NCI-H2081 treated with DMSO at 0.1 percent for 48 hours (cell line): ENCODE measurements around the gene SLC17A1.

Source experiments
- DNase-seq: peaks from one replicate; lab custom pipeline; 2025; lab: John Stamatoyannopoulos, UW

The SLC17A1 gene

DNA sequence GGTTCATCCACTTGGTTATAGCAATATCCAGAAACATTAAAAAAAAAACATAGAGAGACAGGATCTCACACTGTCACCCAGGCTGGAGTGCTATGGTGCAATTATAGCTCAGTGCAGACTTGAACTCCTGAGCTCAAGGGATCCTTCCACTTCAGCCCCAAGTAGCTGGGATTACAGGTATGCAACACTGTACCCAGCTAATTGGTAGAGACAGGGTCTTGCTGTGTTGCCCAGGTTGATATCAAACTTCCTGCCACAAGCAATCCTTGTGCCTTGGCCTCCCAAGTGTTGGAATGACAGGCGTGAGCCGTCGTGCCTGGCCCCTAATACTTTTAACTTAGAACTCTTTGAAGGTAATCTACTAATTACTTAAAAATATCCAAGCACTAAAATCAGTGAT lies 818 bp upstream of the SLC17A1 start:
- DNase-seq, result no peak

DNA sequence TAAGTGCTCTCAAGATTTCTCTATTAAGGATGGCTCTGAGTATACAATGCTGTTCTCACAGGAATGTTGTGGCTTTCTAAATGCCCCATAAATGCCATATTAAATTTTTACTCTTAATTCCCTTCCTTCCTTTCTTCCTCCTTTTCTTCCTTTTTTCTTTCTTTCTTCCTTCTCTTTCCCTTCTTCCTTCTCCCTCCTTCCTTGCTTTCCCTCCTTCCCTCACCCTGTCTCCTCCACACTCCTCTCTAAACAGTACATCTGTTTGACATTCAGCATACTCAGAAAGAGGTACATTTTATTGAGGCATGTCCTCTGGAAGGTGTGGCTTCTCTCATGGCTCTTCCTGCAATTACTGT lies 433 bp upstream of the SLC17A1 start:
- DNase-seq, result no peak

DNA sequence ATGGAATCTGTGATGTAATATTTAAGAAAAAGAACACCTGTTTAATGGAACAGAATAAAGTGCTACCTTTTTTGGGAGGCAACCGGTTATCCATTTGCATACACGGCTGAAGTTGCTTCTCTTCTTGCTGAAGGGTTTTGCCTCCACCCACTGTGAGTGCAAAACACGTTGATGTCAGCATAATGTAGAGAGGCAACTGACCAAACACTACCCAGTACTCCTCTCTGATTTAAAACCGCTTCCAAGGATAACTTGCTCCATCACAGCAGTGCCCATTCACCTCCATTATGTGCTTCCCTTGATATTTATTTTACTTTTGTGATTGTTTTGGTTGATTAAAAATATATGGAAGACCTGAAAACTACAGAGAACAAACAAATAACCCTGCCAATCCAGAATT lies 1.4 kb downstream of the SLC17A1 start:
- no peak for DNase-seq

DNA sequence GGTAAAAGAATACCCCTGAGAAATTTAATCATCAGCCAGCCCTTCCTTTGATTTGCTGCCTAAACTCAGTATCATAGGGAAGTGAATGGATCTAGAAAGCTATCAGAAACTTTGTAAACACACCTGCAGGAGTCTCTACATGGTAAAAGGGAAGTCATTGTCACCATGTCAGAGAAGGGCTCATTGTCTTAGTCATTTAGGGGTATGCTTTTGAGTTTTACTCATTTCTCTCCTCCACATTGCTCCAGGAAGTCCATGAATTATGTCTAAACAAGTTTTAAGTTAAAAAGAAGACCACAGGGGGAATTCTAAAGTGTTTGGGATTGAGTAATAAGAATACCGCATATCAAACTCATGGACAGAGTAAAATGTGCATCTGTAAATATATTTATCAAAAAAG lies 2.5 kb downstream of the SLC17A1 start:
- no peak for DNase-seq

DNA sequence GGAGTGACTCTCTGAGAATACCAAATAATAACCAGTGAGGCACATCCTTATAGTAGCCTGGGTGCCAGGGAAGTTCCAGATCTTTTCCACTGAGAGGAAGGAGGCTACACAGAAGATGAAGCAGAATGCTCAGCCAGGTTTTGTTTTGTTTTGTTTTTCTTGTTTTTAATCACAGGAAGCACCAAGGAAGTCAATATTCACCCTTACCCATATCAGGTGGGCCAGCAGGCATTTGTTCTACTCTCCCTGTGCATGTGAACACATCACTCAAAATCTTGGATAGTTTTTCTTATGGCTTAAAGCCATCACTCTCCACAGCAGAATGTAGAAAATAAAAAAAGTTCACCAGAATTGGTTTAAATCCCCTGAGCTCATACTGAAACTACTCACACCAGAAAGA lies 10.5 kb downstream of the SLC17A1 start:
- DNase-seq, result no peak

DNA sequence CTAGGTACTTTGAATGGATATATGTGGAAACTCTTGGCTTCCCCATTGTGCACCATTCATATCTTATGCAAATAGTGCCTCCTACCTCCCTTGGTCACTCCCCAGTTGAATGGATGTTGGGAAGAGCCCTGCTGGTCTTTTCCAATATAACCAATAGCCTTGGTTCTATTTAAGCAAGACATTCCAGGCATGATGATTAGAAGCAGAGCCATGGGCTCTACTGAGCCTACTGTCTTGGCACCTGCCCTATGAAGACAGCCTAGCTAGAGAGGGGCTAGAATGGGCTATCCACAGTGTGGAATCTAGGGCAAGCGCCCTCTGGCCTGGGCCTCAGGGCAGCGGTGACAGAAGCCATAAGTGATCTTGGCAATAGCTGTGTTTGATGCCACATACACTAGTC lies 15.6 kb downstream of the SLC17A1 start:
- no peak for DNase-seq

DNA sequence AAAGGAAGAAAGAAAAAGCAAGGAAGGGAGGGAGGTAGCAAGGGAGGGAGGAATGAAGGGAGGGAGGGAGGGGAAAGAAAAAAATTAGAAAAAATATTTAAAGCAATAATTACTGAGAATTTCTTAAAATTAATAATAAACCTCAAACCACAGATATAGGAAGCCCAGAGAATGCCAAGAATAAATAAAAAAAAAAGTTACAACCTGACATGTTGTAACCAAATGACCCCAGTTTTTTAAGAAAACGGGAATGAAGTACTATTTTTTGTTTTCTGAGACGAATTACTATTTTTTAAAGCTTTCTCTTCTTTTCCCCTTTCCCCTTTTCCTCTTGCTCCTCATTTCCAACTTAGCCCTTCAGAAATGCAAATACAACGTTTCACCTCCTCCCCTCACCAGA lies 16.7 kb downstream of the SLC17A1 start:
- DNase-seq, result no peak

DNA sequence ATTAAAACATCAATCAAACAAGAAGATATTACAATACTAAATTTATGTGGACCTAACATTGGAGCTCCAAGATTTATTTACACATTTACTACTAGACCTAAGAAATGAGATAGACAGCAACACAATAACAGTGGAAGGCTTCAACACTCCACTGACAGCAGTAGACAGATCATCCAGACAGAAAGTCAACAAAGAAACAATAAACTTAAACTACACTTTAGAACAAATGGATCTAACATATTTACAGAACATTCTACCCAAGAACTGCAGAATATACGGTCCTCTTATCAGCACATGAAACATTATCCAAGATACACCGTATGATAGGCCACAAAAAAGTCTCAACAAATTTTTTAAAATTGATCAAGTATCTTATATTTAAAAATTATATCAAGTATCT lies 27.0 kb downstream of the SLC17A1 start:
- DNase-seq, result no peak

DNA sequence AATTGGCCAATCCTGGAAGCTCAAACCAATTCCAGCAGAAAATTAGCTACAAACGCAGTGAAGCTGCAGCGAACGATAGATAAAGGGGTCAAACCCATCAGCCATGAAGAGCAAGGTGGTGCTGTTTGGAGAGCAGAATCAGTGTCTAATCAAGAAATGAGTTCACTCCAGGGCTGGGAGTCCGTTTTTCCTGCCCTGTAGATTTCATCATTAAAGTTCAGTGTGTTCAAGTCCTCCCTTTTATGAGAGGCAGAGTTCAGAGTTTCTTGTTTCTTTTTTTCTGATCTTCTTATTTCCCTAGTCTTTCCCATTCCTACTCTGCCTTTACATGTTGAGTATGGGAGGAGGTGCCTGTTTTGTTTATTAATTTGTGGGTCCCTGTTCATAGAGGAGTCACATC lies 30.4 kb downstream of the SLC17A1 start:
- no peak for DNase-seq

DNA sequence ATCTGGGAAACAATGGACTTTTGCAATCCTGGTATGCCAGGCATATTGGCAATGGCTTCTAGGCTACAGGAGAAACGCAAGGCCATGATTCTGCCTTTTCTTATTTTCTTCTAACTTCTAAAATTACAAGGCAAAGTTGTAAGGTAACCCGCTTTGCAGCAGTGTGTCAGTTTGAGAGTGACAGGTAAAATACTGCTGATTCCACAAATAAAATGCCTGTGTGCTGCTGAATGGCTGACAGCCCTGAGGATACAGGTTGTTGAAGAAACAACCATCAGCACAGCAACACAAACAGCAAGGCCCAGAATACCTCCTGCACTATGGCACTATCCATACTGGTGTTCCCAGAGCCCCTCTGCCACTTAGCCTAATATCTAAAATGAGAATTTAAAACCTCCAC lies 37.1 kb downstream of the SLC17A1 start:
- no peak for DNase-seq

DNA sequence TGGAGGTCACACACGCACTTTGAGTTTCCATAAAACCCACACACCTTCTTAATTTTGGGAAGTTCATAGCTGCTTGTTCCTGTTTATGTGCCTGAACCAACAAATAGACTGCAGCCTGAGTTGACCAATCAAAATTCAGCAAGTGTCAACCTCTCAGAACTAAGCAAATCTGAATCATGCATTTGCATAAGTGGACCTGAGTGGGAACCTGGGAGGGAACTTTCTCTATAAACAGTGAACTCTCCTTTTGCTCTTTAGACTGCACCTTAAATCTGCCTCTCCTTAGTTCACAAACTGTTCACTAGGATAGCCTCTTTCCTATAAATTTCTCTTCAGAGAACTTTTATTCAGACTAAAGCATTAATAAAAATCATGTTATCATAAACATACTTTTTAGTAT lies 37.9 kb downstream of the SLC17A1 start:
- no peak for DNase-seq

DNA sequence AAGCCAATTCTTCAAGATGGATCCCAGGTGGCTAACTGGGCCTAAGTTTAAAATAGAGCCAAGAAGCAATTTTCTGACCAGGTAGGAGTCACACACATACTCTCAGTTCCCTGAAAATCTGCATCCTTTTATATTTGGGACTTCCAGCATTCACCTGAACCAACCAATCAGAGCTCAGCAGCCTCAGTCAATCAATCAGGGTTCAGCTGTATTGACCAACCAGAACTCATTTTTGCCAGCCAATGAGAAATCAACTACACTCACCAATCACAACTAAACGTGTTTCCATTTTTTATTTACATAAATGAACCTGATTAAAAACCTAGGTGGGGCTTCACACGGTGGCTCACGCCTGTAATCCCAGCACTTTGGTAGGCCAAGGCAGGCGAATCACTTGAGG lies 39.8 kb downstream of the SLC17A1 start:
- DNase-seq, result no peak

DNA sequence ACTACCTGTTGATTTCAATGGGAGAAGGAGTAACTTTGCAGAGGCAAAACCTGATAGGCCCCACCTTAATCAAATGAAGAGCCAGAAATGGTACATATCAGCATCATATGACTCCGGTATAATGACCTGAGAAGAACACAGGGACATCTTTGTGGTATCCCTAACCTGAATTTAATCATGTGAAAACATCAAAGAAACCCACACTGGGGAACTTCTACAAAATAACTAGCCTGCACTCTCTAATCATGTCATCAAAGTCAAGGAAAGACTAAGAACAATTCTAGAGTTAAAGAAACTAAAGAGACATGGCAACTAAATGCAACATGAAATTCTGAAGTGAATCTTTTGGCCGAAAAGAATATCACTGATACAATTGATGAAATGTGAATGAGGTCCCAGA lies 42.4 kb downstream of the SLC17A1 start:
- DNase-seq, result no peak

DNA sequence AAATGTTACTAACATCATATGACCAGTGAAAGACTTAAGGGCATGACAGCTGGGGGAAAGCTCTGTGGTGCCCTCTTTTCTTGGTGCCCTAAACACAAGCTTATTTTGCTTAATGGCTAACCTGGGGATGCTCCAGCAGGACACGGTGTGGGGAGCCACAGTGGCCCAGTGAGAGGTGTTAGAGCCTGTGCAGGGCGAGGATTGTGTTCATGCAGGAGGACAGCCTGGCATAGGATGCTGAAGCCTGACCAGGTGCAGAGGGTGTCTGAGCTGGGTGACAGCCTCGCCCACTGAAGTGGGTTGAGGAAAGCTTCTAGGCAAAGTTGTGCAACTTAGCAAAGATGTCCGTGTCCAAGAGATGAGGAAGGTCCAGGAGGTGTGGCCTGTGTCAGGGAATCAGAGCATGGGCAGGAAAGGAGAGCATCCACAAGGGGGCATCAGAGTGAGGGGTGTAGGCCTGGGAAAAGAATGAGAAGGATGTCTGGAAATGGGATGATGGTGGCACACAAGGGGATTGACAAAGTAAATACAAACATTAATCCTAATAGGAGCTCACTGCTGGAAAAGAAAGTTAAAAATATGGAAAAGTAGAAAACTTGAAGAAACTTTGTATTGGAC lies 43.4 kb downstream of the SLC17A1 start:
- DNase-seq, result no peak

DNA sequence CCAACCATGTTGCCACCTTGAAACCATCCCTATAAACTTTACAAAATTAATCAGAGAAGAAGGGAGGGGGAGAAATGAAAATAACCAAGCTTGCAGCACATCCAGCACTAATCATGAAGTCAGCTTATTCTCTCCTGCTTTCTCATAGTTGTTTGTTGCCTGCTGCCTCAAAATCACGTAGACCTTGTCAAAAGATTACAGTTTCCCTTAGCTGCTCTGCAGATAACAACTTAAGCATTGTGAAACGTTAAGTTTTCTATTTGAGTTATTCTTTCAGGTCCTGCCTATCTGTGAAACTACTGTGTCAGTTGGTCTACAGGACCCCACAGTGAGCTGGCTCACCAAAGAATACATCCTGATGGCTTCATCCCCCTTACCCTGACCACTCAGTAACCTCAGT lies 44.4 kb downstream of the SLC17A1 start:
- no peak for DNase-seq

DNA sequence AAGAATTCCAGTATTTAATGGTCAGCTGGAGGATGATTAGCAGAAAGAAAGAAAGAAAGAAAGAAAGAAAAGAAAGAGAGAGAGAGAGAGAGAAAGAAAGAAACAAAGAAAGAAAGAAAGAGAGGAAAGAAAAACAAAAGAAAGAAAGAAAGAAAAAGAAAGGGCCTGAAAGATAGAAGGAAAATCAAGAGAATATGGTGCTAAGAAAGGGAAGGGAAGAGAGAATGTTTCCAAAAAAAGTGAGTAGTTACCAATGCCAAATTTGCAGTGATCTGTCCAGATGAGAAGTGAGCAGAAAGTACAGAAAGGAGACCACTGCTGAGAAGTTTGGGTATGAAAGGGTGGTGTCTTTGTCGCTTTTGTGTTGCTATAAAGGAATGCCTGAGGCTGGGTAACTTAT lies 50.7 kb downstream of the SLC17A1 start:
- no peak for DNase-seq

DNA sequence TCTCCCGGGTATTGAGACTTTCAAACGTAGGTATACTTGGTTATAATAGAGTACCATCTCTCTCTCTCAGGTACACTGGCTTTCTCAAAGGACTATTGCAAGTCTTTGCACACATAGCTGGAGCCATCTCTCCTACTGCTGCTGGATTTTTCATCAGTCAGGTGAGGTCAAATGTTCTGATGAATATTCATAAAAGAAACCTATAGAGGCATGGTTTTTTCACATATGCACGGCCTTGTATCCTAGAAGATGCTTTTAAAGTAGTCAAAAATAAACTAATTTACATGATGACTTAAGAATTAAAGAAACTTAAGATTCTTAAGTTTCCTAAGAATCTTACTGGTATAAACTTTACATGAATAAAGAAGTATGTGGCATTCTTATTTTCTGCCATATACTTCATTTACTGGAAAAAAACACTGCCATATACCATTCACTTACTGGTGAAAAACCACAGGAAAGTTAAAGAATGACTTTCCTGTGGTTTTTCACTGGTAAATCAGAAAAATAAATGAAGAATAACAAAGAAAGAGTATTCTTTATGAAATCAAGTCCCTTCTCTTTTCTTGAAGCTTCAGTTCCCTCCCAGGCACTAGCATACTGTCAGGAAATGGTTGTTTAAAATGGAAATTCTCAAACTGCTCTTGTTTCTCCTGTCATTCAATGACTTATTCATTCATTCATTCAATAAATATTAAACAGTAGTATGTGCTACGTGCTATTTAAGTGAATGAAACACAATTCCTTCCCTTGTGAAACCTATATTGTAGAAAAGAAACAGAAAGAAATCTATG lies 53.8 kb downstream of the SLC17A1 start:
- DNase-seq, result no peak

DNA sequence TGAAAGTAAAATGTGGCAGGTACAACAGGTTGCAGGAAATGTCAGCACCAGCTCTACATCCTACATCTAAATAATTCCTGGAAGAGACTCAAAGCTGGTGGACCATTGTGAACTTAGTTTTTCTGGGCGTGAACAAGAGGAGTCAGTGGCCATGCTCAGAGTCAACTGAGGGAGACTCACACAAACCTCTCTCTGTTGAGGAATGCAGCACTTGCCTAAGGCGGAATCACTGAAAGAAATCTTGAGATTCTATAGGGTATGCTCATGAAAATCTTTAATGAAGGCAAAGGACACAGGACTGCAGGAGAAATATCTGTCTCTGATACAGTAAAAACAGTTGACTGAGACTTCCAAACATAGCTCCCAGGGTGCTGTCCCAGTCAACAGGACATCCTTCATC lies 54.8 kb downstream of the SLC17A1 start:
- DNase-seq, result no peak

DNA sequence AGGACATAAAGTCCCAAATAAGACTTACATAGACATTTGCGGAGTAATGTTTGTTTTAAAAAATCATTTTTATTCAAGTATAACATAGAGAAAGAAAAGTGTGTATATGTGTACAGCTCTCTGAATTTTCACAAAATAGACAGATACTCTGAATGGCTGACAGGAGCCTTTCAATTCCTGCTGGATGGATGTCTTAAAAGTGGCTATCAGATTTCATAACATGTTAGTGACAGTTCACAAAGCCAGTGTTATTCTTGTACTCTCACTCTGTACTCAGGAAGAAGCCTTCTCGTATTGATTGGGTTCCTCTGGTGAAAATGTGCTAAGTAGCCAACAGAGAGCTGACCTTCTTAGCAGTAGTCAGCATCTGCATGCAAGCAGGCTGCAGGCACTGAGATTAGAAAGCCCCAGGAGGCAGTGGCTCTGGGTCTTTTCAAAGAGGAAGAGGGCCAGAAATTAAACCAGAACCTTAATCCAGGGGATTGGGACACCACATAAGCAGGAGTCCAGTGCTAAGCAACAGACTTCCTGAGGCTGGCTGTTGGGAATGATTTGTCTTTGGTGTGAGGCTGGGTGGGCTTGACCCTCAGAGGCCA lies 57.6 kb downstream of the SLC17A1 start:
- DNase-seq, result no peak

DNA sequence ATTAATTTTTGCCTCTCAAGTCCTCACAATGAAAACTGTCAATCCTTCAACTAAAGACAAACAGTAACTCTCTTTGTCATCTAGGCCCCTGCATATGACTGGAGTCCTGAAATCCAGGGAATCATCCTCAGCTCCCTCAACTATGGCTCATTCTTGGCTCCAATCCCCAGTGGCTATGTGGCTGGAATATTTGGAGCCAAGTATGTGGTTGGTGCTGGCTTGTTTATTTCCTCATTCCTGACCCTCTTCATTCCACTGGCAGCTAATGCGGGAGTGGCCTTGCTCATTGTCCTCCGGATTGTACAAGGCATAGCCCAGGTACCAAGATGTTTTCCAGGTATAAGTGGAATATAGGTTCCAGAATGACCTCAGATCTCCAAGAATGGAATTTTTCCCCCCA lies 61.9 kb downstream of the SLC17A1 start:
- DNase-seq, result no peak

DNA sequence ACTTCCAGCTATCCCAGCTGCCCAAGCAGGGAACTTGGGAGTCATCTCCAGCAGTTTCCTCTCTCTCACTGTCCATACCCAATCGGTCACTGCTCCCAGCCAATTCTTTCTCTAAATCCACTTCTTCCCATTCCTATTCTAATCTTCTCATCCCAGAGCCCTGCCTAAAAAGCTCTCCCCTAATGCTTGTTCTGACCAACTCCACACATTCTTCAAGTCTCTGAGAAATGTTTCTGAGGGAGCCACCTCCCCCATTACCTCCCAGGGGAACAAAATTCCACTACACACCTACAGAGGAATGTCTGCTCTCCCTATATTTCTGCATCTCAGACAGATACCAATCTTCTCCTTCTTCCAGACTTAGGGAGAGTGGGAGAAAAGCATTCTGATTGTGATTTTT lies 63.3 kb downstream of the SLC17A1 start:
- DNase-seq, result no peak

DNA sequence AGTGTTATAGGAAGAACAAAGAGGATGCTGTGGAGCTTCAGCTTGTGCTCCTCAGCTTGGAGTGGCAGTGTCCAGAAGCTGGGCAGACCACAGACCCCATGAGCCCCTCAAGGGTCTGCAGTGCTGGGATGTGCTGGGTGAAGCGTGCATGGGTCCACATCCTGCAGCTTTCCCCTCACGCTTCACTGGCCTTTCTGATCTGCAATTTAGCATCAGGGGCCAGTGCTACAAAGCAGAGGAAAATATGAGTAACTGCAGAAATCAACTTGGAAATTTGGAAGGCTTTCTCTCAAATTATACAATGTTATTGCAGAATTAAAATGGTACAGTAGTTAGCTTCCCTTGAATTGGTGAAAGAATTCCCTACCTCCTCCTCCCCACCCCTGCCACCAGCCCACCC lies 67.2 kb downstream of the SLC17A1 start:
- no peak for DNase-seq

DNA sequence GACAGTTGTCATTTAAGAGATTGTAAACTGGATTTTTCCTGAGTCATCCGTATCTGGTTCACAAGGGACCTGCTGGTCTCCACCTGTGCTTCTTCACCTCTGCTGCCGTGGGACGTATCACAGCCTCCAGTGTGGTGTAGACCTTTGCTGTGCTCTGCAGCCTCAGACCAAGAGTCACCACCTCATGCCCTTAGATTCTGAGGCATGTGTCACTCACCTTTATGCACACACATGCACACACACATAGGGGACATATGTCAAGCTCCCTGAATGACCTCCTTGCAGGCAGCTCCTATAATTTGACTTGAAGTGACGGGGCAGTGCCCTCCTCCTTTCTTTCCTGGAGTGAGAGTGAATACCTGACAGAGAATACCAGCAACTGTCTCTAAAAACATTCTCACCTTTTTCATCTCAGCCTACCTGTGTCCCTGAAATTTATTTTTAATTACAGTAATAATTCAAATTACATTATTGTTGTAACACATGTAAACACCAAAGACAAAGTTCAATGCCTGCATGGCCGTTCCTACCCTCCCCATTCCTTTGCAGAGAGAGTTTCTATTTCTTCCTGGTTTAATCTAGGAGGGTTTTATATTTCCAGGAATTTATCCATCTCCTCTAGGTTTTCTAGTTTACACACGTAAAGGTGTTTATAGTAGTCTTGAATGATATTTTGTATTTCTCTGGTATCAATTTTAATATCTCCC lies 73.8 kb downstream of the SLC17A1 start:
- no peak for DNase-seq
